OCI-LY1 (cell line): Measurements from ENCODE around the gene SLC17A8.

ENCODE experiments used
- EZH2 ChIP-seq: fragments of 200-600 bp; sonication (generic), shearing (Covaris generic); IDR thresholded peaks from 2 replicates; pipeline ENCODE4 v1.8.0; 2017; ENCODE audit warnings: borderline replicate concordance, mixed run types, mild to moderate bottlenecking, antibody characterized with exemption, low read length, moderate library complexity, mixed read lengths
- TF ChIP-seq, protein P1 (sequence below): fragments of 200-600 bp; sonication (generic), shearing (Covaris generic); IDR thresholded peaks from 2 replicates; pipeline ENCODE4 v1.5.1; 2017; ENCODE audit warnings: mild to moderate bottlenecking, antibody characterized with exemption, low read length, moderate library complexity, mixed read lengths

DNA sequence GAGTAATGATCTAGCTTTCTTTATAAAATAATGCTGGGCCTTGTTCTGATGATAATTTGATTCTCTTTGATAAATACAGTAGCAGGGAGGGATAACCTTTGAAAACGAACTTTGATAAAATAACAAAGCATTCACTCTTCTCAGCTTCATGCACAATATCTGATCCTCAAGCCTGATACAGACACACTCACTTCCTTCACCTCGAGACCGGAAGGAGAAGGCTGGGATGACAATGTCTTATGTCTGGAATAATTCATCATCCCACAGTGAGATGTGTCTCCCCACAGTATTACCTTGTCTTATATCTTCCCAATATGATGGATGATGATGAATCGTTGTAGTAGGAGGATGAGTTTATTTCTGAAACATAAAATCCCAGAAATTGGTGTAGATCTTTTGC is 101.3 kb downstream of the SLC17A8 start:
- TF ChIP-seq, protein P1, sequence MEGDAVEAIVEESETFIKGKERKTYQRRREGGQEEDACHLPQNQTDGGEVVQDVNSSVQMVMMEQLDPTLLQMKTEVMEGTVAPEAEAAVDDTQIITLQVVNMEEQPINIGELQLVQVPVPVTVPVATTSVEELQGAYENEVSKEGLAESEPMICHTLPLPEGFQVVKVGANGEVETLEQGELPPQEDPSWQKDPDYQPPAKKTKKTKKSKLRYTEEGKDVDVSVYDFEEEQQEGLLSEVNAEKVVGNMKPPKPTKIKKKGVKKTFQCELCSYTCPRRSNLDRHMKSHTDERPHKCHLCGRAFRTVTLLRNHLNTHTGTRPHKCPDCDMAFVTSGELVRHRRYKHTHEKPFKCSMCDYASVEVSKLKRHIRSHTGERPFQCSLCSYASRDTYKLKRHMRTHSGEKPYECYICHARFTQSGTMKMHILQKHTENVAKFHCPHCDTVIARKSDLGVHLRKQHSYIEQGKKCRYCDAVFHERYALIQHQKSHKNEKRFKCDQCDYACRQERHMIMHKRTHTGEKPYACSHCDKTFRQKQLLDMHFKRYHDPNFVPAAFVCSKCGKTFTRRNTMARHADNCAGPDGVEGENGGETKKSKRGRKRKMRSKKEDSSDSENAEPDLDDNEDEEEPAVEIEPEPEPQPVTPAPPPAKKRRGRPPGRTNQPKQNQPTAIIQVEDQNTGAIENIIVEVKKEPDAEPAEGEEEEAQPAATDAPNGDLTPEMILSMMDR: no peak
- TF ChIP-seq EZH2: no peak
